ENCODE data around the gene EIF4EBP2. TPM values are rescaled to one million over a fixed set of nuclear protein-coding genes. Genes with fewer than 3 reads are reported as not detected.

The EIF4EBP2 gene
- total RNA-seq, 1 experiment from 2014 or later: 93.2 TPM

GRCh38 chr10:70465278-70465677 is 61.3 kb downstream of the EIF4EBP2 start:
- Mint-ChIP-seq H3K4me1 (peaks cover 22 to 23% of the 10 kb centered on the region in 2 experiments), H3K27me3 (ENCODE audit: low read depth) (peaks cover 13% of the 10 kb centered on the region), H3K27ac (no peak overlapping the region), H3K4me3 (no peak overlapping the region), H3K36me3 (ENCODE audit: insufficient read depth in 1 of 3, low read depth in 3 of 3) (peaks cover 0 to 7% (median 0%) of the 10 kb centered on the region in 3 experiments; a peak in 1 of 7 replicates), H3K9me3 (no peaks in the 10 kb centered on the region; a peak in 1 of 5 replicates)
- Histone ChIP-seq H2AFZ (ENCODE audit: low read length) (no peak overlapping the region), H2BK120ac (ENCODE audit: low read depth, low read length, poor library complexity, severe bottlenecking) (no peak overlapping the region), H2BK12ac (ENCODE audit: insufficient read length, low read depth, low read length) (no peak overlapping the region), H3K23ac (ENCODE audit: insufficient read length, low read depth, low read length) (no peak overlapping the region), H3T11ph (ENCODE audit: low read length) (no peak overlapping the region), H4K8ac (replicated peaks; ENCODE audit: insufficient read length, low read depth, low read length) (no peak overlapping the region), H3K9ac (ENCODE audit: extremely low read depth, insufficient read length, low read length) (no peak overlapping the region), H2BK15ac (ENCODE audit: low read depth, low read length) (no peak overlapping the region), H3K9me3 (ENCODE audit: control insufficient read depth, low read depth, low read length) (no peaks in the 10 kb centered on the region), H2BK5ac (ENCODE audit: insufficient read length, low read length) (no peak overlapping the region), H4K20me1 (ENCODE audit: control insufficient read depth, insufficient read depth, insufficient read length) (no peaks in the 10 kb centered on the region), H3K27me3 (ENCODE audit: insufficient read depth, low read length) (no peaks in the 10 kb centered on the region), H3K4me2 (ENCODE audit: insufficient read depth, insufficient read length, low read length) (no peak overlapping the region), H2AK5ac (ENCODE audit: insufficient read length, low read length) (no peak overlapping the region), H3K27ac (ENCODE audit: insufficient read length, low read depth, low read length) (no peak overlapping the region), H3K14ac (ENCODE audit: insufficient read depth, low read length) (no peak overlapping the region; the same call in 1 of the 2 replicates), H2BK20ac (ENCODE audit: low read depth, low read length, poor library complexity, severe bottlenecking) (no peak overlapping the region), H3K18ac (ENCODE audit: insufficient read length, low read depth, low read length) (no peak overlapping the region), H4K91ac (ENCODE audit: insufficient read length, low read depth, low read length) (no peak overlapping the region), H4K5ac (ENCODE audit: insufficient read length, low read depth, low read length) (no peak overlapping the region), H3K4ac (ENCODE audit: low read depth, low read length) (no peak overlapping the region), H3K79me1 (ENCODE audit: insufficient read depth, low read depth, low read length, poor library complexity, severe bottlenecking) (no peaks in the 10 kb centered on the region), H3K79me2 (ENCODE audit: insufficient read depth, low read length) (no peaks in the 10 kb centered on the region), H3K56ac (ENCODE audit: insufficient read length, low read depth, low read length) (no peak overlapping the region), H3K23me2 (ENCODE audit: insufficient read length, low read depth, low read length, poor library complexity, severe bottlenecking) (no peaks in the 10 kb centered on the region), H3K4me1 (ENCODE audit: insufficient read depth, low read length) (no peaks in the 10 kb centered on the region)
- TF ChIP-seq CTCF (conservative IDR thresholded peaks at IDR 0.05): no peak
- WGBS (ENCODE audit: extremely low coverage, insufficient read length, low lambda C conversion rate): no CpG with 5 or more reads among the region's 4 CpGs
- no peak for DNase-seq

Data from H9 (cell line).